Naive thymus-derived CD8-positive, alpha-beta T cell (primary cell): ENCODE results near the gene CTBP2. TPM values are rescaled to one million over a fixed set of nuclear protein-coding genes. Genes with fewer than 3 reads are reported as not detected.

ENCODE experiments used
- ATAC-seq, 2 donors: fragments of 150-1000 bp; cut with Tn5 transposase in 1 of 2; sonication (Bioruptor Pico), chemical (Tn5 transposase) in 1 of 2; 1 replicate in 1 of 2; 2 replicates in 1 of 2; pipeline ENCODE4 v1.10.0; 2021; ENCODE audit warnings: mild to moderate bottlenecking in 2 of 2, moderate library complexity in 2 of 2
- POLR2A ChIA-PET: fragments of 350-600 bp; sonication (Branson Sonifier 250); formaldehyde crosslinking; loops from one replicate; lab custom pipeline; 2021; ENCODE audit warnings: antibody characterized with exemption; lab: Charles Lee
- DNase-seq, 10 donors: peaks; one replicate each; pipeline versions ENCODE4 v3.0.0 to v3.0.0-alpha.2; 2020 to 2022
- H3K27ac Mint-ChIP-seq, 10 donors: one replicate each; pipeline ENCODE4 v1.8.0; 2020 to 2022; ENCODE audit warnings: mild to moderate bottlenecking in 10 of 10, mixed read lengths in 10 of 10, moderate library complexity in 4 of 10, inconsistent platforms in 1 of 10
- H3K27me3 Mint-ChIP-seq, 5 donors: one replicate each; pipeline ENCODE4 v1.8.0; 2021 to 2022; ENCODE audit warnings: mixed read lengths in 5 of 5
- H3K36me3 Mint-ChIP-seq, 3 donors: one replicate each; pipeline ENCODE4 v1.8.0; 2020 to 2022; ENCODE audit warnings: mixed read lengths in 3 of 3, mild to moderate bottlenecking in 2 of 3, inconsistent platforms in 1 of 3
- H3K4me1 Mint-ChIP-seq, 4 donors: one replicate each; pipeline ENCODE4 v1.8.0; 2021 to 2022; ENCODE audit warnings: mixed read lengths in 4 of 4
- H3K4me3 Mint-ChIP-seq, 10 donors: one replicate each; pipeline ENCODE4 v1.8.0; 2020 to 2022; ENCODE audit warnings: mild to moderate bottlenecking in 10 of 10, mixed read lengths in 10 of 10, moderate library complexity in 6 of 10, inconsistent platforms in 1 of 10
- H3K9me3 Mint-ChIP-seq, 9 donors: one replicate each; pipeline ENCODE4 v1.8.0; 2020 to 2022; ENCODE audit warnings: mixed read lengths in 9 of 9, mild to moderate bottlenecking in 3 of 9, inconsistent platforms in 1 of 9, moderate library complexity in 1 of 9
- polyA plus RNA-seq, 3 donors: library from polyadenylated mRNA; unstranded; fragments of 300-500 nt; fragmentation: Illumina TruSeq; gene quantifications; one replicate each; pipeline ENCODE4 v1.2.3, GENCODE V29; 2021
- total RNA-seq, 8 experiments: library from RNA in 2 of 8; stranded (reverse) in 2 of 8; gene quantifications; one replicate each; pipeline ENCODE4 v1.2.3 and lab custom pipeline; 2021 to 2026

The CTBP2 gene
- total and polyA plus RNA-seq, 5 experiments from 2014 or later, result 0.05 to 3.1 (median 0.42) TPM

DNA sequence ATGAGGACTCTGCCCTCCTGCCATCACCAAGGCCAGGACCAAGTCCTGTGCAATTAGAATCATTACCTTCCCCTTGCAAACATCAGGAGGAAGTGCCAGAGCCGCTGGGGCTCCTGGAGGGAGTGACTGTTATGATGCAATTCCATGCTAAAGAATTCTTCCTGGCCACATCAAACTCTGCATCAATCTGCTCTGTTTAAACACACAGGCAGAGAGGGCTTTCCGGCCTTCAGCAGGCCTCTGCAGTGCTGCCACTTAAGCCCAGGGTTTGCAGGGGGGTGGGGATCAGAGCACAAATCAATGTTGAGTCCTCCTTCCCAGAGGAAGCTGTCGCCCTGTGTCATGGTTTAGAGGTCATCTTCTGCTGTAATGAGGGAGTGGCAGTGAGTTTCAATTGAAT, 58.1 kb downstream of the CTBP2 start:
- Mint-ChIP-seq H3K9me3 (peaks cover 0 to 2% (median 0%) of the 10 kb centered on the region in 9 donors), H3K4me3 (no peak overlapping the region), H3K27ac (no peak overlapping the region), H3K27me3 (peaks cover 0 to 4% (median 2%) of the 10 kb centered on the region in 5 donors), H3K36me3 (no peaks in the 10 kb centered on the region), H3K4me1 (peaks cover 0 to 11% (median 0%) of the 10 kb centered on the region in 4 donors)
- peak in 1 of 10 donors; percentile 13 for DNase-seq
- ATAC-seq, result no peak
- POLR2A ChIA-PET, result no interaction called here

DNA sequence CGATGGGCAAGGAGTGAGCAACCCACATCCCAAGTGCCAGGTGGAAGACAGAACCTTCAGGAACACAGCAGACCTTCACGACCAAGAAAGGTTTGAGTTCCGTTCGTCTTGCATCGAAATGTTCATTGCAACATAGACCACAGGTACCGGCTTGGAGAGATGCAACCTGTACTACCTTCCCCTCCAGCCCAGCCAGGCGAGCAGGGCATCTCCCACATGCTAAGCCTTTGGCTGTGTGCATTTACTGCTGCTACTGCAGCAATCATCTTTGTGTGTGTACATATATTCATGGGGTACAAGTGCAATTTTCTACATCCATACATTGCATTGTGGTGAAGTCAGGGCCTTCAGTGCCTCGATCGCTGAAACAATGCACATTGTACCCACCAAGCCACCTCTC, 58.8 kb downstream of the CTBP2 start:
- DNase-seq, result no peak
- ATAC-seq, result no peak
- Mint-ChIP-seq H3K27me3 (peaks cover 0 to 4% (median 2%) of the 10 kb centered on the region in 5 donors), H3K4me1 (peaks cover 0 to 17% (median 0%) of the 10 kb centered on the region in 4 donors), H3K4me3 (no peak overlapping the region), H3K9me3 (peaks cover 0 to 2% (median 0%) of the 10 kb centered on the region in 9 donors), H3K27ac (no peak overlapping the region), H3K36me3 (no peaks in the 10 kb centered on the region)
- POLR2A ChIA-PET, result no interaction called here

DNA sequence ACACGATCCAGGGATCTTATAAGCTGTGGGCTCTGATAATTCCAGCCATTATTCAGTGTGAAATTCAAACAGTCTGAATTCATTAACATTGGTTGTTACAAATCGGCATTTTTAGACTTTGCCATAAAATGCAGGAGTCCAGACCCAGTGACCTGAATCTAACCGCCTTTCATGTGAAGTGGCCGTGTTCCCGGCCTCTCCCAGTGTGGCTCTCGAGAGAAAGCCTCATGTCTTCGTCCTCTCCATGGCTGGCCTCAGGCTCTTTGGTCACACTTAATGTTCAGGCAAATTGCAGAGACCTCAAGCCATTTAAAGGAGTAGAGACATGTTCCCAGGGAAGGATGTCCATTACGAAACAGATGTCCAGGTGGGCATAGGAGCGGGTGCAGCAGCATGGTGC, 59.3 kb downstream of the CTBP2 start:
- Mint-ChIP-seq H3K4me1 (peaks cover 0 to 21% (median 0%) of the 10 kb centered on the region in 4 donors), H3K36me3 (no peaks in the 10 kb centered on the region), H3K27me3 (peaks cover 0 to 4% (median 2%) of the 10 kb centered on the region in 5 donors), H3K9me3 (no peaks in the 10 kb centered on the region), H3K27ac (no peak overlapping the region), H3K4me3 (no peak overlapping the region)
- ATAC-seq, result no peak
- peak in 1 of 10 donors; percentile 3 for DNase-seq
- POLR2A ChIA-PET, result no interaction called here

DNA sequence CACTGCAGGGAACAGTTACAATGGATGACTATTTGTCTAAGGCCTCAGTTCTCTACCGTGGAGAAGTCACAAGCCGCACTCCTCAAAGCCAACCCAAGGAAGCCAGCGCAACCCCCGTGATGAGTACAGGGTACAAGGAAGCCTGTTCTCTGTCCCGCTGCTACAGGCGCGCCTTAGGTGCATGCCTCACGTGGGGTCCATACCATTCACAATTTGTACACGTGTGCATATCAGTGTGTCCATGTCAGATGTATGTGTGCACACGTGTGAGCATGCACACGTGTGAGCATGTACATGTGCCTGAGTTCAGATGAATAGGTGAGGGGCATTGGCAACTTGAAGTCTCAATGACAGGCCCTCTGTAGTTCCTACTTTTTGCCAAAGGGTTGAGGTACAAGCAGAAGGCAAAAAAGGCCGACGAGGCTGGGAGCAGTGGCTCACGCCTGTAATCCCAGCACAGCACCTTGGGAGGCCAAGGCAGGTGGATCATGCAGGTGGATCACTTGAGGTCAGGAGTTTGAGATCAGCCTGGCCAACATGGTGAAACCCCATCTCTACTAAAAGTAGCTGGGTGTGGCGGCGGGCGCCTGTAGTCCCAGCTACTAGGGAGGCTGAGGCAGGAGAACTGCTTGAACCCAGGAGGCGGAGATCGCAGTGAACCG, 62.8 kb downstream of the CTBP2 start:
- ATAC-seq, result no peak
- peak in 1 of 10 donors; percentile 16 for DNase-seq
- H3K27me3 Mint-ChIP-seq, result peaks cover 0 to 4% (median 0%) of the 10 kb centered on the region in 5 donors
- H3K36me3 Mint-ChIP-seq, result no peaks in the 10 kb centered on the region
- H3K9me3 Mint-ChIP-seq, result no peaks in the 10 kb centered on the region
- POLR2A ChIA-PET, result no interaction called here
- peaks cover 0 to 27% (median 0%) of the 10 kb centered on the region in 4 donors for H3K4me1 Mint-ChIP-seq
- no peak overlapping the region for H3K4me3 Mint-ChIP-seq
- no peak overlapping the region for H3K27ac Mint-ChIP-seq

DNA sequence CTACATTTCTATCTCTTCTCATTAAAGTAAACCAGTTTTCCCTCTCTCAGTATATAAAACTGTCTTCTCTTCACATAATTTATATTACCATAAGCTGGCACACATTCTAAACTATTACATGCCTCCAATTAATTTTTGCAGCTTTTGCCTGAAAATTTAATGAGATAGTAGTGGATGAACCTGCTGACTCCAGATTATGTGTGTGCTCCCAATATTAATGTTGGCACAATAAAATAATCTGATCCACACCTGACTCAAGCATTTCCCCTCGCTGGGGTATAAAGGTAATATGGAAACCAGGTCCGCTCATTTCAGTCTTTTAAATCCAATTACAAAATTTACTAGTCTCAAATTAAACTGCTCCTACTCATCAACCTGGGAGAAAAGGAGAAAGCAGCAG, 63.4 kb downstream of the CTBP2 start:
- no peak overlapping the region for H3K4me3 Mint-ChIP-seq
- no peak for ATAC-seq
- DNase-seq, result no peak
- H3K27ac Mint-ChIP-seq, result no peak overlapping the region
- H3K9me3 Mint-ChIP-seq, result no peaks in the 10 kb centered on the region
- no peaks in the 10 kb centered on the region for H3K36me3 Mint-ChIP-seq
- peaks cover 0 to 28% (median 0%) of the 10 kb centered on the region in 4 donors for H3K4me1 Mint-ChIP-seq
- POLR2A ChIA-PET, result no interaction called here
- peaks cover 0 to 4% (median 0%) of the 10 kb centered on the region in 5 donors for H3K27me3 Mint-ChIP-seq

DNA sequence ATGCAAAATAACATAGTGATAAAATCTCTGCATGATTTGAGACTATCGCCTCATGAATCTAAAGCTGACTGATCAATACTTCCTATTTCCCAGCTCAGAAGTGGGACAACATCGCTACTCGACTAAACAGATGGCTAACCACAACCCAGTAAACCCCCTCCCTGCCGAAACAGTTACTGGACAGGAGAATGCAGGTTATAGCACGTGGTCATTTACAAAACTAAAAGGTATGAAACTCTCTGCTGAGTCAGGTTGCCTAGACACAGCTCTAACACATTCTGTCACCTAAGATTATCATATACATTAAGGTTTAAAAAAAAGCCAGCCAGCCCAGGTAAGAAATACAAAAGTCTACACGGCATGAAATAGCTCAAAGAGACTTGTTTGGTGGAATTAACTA, 64.0 kb downstream of the CTBP2 start:
- Mint-ChIP-seq H3K27ac (no peak overlapping the region), H3K27me3 (peaks cover 0 to 4% (median 0%) of the 10 kb centered on the region in 5 donors), H3K36me3 (no peaks in the 10 kb centered on the region), H3K4me1 (peaks cover 0 to 24% (median 0%) of the 10 kb centered on the region in 4 donors), H3K9me3 (no peaks in the 10 kb centered on the region), H3K4me3 (no peak overlapping the region)
- POLR2A ChIA-PET, result no interaction called here
- DNase-seq, result peak in 1 of 10 donors; percentile 26
- ATAC-seq, result no peak

DNA sequence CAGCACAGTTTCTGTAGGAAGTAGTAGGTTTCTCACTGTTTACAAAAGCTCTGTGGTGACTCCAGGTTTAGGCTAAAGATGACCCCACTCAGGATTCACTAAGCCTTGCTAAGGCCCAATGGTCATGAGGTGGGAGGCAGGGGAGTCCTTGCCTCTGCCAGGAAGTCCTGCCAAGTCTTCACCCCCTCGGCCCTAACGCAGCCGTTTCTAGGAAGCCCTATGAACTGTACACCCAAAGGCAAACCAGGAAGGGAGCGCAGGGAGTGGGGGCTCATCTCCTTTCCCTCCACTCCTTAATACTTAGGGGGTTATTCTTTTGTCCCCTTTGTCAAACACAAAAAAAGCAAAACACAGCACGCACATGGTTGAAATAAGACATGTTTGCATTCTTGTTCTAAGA, 64.6 kb downstream of the CTBP2 start:
- POLR2A ChIA-PET, result no interaction called here
- H3K27ac Mint-ChIP-seq, result no peak overlapping the region
- peak in 1 of 10 donors; percentile 42 for DNase-seq
- peaks cover 0 to 4% (median 0%) of the 10 kb centered on the region in 5 donors for H3K27me3 Mint-ChIP-seq
- ATAC-seq, result no peak
- H3K9me3 Mint-ChIP-seq, result no peaks in the 10 kb centered on the region
- H3K36me3 Mint-ChIP-seq, result no peaks in the 10 kb centered on the region
- no peak overlapping the region for H3K4me3 Mint-ChIP-seq
- H3K4me1 Mint-ChIP-seq, result peaks cover 0 to 24% (median 0%) of the 10 kb centered on the region in 4 donors

DNA sequence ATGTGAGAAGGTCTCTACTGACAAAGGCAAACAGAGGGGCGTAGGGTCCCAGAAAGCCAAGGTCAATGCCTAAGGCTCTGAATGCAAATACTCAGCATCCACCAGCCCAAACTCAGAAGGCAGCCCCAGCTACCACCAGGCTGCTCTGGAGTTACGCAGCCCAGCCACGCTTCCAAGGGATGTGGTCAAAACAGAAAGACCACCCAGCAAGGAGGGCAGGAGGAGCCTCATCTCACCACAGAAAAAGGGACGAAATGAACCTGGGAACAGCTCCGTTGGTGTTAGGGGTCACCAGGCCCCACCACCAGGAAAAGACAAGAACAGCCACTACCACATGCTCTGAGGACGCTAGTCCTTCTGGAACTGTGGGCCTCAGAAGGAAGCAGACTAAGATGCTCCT, 65.1 kb downstream of the CTBP2 start:
- no peaks in the 10 kb centered on the region for H3K36me3 Mint-ChIP-seq
- peaks cover 0 to 4% (median 0%) of the 10 kb centered on the region in 5 donors for H3K27me3 Mint-ChIP-seq
- POLR2A ChIA-PET, result no interaction called here
- H3K9me3 Mint-ChIP-seq, result no peaks in the 10 kb centered on the region
- no peak overlapping the region for H3K27ac Mint-ChIP-seq
- no peak overlapping the region for H3K4me3 Mint-ChIP-seq
- H3K4me1 Mint-ChIP-seq, result peaks cover 0 to 24% (median 0%) of the 10 kb centered on the region in 4 donors
- peak in 1 of 10 donors; percentile 8 for DNase-seq
- no peak for ATAC-seq

DNA sequence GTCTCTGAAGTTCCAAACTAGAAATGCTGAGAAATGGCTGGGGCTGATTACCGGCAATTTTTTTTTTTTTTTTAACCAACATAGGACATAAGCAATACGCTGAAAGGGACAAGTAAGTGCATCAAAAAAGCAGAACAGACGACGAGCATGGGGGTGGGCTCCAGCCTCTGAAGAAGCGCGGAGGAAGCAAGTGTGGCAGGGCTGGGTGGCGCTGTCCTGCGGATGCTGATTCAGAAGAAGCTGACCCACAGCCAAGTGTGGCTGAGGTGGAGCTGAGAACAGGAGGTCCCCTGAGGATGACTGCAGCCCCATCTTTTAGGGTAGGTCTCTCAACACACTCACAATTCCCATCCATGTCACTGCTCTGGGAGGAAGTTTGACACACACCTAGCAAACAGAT, 65.6 kb downstream of the CTBP2 start:
- ATAC-seq (no peak), DNase-seq (peak in 1 of 10 donors; percentile 22)
- H3K4me3 Mint-ChIP-seq, result no peak overlapping the region
- no peaks in the 10 kb centered on the region for H3K36me3 Mint-ChIP-seq
- peaks cover 0 to 4% (median 0%) of the 10 kb centered on the region in 5 donors for H3K27me3 Mint-ChIP-seq
- peaks cover 0 to 24% (median 0%) of the 10 kb centered on the region in 4 donors for H3K4me1 Mint-ChIP-seq
- H3K9me3 Mint-ChIP-seq, result no peaks in the 10 kb centered on the region
- POLR2A ChIA-PET, result no interaction called here
- H3K27ac Mint-ChIP-seq, result no peak overlapping the region

DNA sequence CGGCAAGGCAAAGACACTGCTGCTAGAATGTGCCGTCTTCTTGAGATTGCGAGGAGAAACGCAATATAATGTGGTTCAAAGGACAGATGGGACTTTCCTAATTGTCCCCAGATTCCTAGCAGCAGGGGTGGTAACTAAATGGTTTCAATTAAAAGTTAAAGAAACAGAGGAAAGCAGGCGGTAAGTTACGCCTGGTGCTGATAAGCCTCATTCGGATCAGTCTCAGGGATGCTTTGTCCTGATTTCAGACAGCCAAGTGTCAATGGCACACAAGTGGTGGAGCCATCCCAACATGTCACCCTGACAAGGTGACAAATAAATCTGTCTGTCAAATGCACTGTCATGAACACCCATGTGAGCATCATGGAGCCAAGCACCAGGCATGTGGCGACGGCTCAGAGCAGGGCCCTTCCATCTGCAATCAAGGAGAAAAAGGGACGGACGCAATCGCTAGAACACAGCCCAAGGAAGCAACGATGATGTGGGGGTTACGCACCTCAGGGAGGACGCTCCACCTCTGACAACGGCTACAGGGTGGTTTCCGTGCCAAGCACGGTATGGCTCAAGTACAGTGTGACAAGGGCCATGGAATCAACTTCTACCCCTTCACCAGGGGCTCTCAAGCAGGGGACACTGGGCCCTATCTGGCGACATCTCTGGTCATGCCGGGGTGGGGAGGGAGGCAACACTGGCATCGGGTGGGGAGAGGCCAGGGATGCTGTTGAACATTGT, 66.2 kb downstream of the CTBP2 start:
- H3K9me3 Mint-ChIP-seq, result no peaks in the 10 kb centered on the region
- H3K36me3 Mint-ChIP-seq, result no peaks in the 10 kb centered on the region
- H3K4me1 Mint-ChIP-seq, result peaks cover 0 to 24% (median 0%) of the 10 kb centered on the region in 4 donors
- no peak overlapping the region for H3K4me3 Mint-ChIP-seq
- peaks cover 0 to 4% (median 0%) of the 10 kb centered on the region in 5 donors for H3K27me3 Mint-ChIP-seq
- no peak overlapping the region for H3K27ac Mint-ChIP-seq
- POLR2A ChIA-PET, result no interaction called here
- DNase-seq, result peak in 1 of 10 donors; percentile 32
- ATAC-seq, result no peak

DNA sequence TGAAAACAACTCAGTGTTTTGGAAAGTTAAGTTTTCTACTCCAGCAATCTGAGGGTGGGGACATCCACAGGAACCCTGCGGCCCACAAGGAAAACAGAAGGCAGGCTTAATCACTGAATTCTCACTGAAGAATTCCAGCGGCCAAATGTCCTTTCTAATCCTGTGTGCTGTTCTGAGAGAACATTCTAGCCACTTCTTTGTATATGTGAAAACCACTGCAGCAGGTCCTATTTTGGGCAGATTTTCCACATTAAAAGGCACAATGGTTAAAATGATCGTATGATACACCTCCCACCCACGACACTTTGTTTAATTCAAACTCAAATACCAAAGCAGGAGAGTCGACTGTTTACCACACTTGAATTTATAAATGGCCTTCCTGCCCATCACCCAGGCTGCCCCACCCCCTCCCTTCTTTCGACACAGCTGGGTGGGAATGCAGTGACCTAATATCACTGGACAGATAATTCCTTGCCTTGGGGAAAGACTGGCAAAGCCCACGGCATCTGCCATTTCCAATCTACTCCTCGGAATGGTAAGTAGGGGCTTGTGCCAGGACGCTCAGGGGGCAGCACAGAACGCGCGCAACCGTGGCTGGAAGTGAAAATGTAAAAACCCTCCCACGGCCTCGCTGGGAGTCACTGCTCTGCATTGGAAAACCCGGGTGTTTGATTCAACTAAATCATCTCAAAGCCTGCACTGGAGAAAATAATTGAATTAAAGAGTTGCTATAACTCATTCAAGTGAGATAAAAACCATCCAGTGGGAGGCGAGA, 67.0 kb downstream of the CTBP2 start:
- Mint-ChIP-seq H3K4me1 (peaks cover 0 to 24% (median 0%) of the 10 kb centered on the region in 4 donors), H3K4me3 (no peak overlapping the region), H3K27ac (no peak overlapping the region), H3K27me3 (peaks cover 0 to 1% (median 0%) of the 10 kb centered on the region in 5 donors), H3K36me3 (no peaks in the 10 kb centered on the region), H3K9me3 (no peaks in the 10 kb centered on the region)
- POLR2A ChIA-PET, result no interaction called here
- DNase-seq, result peak in 1 of 10 donors; percentile 11
- no peak for ATAC-seq

DNA sequence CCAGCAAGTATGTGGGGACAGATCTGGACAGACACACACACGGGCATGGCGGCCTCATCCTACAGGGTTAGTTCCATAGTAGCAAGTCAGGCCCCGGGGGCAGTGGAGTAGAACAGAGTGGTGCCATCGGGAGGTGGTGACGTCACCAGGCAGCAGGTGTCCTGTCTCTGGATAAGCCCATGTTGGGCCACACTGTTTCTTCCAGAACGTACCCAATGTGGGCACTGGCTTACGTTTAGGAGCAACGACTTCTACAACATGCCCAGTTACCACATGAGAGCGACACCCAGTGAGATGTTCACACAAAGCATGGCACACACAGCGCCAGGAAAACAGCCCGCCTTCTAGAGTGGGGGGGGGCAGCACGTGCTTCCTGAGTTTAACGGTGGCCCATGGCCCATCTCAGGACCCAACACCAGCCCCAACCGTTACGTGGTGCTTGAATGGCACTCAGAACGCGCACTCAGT, 67.8 kb downstream of the CTBP2 start:
- Mint-ChIP-seq H3K27ac (peak overlapping the region in 1 of 10 donors; percentile 31), H3K9me3 (no peaks in the 10 kb centered on the region), H3K4me3 (no peak overlapping the region), H3K27me3 (peaks cover 0 to under 1% (median 0%) of the 10 kb centered on the region in 5 donors), H3K4me1 (peaks cover 0 to 24% (median 2%) of the 10 kb centered on the region in 4 donors), H3K36me3 (no peaks in the 10 kb centered on the region)
- DNase-seq (peak in 1 of 10 donors; percentile 32), ATAC-seq (no peak)
- POLR2A ChIA-PET, result no interaction called here
